Parathyroid adenoma (tissue), 2 donors: ENCODE measurements around the gene TBX4.

Source experiments
- H2AFZ ChIP-seq: fragments of 300-600 bp; sonication (generic); one replicate; pipeline ENCODE4 v1.7.0; 2017; ENCODE audit warnings: antibody characterized with exemption, mild to moderate bottlenecking
- H3K27ac ChIP-seq: fragments of 300-600 bp; sonication (generic); one replicate; pipeline ENCODE4 v1.7.0; 2017
- H3K27me3 ChIP-seq: fragments of 300-600 bp; sonication (generic); one replicate; pipeline ENCODE4 v1.7.0; 2017; ENCODE audit warnings: low read length; ENCODE audit not compliant: control insufficient read depth, insufficient read depth
- H3K36me3 ChIP-seq: fragments of 300-600 bp; sonication (generic); one replicate; pipeline ENCODE4 v1.7.0; 2017; ENCODE audit warnings: low read length; ENCODE audit not compliant: control insufficient read depth, insufficient read depth
- H3K4me1 ChIP-seq: fragments of 300-600 bp; sonication (generic); one replicate; pipeline ENCODE4 v1.7.0; 2017; ENCODE audit warnings: control low read depth
- H3K4me2 ChIP-seq: fragments of 300-600 bp; sonication (generic); one replicate; pipeline ENCODE4 v1.7.0; 2017; ENCODE audit warnings: low read length
- H3K4me3 ChIP-seq: fragments of 300-600 bp; sonication (generic); one replicate; pipeline ENCODE4 v1.7.0; 2017; ENCODE audit warnings: low read depth, low read length
- H3K79me2 ChIP-seq: fragments of 300-600 bp; sonication (generic); one replicate; pipeline ENCODE4 v1.7.0; 2017; ENCODE audit warnings: control low read depth
- H3K9ac ChIP-seq: fragments of 300-600 bp; sonication (generic); one replicate; pipeline ENCODE4 v1.7.0; 2017; ENCODE audit warnings: mild to moderate bottlenecking
- H3K9me3 ChIP-seq: fragments of 300-600 bp; sonication (generic); one replicate; pipeline ENCODE4 v1.7.0; 2017; ENCODE audit warnings: low read length; ENCODE audit not compliant: control insufficient read depth
- TF ChIP-seq, protein P1 (sequence below): fragments of 300-600 bp; sonication (generic); IDR thresholded peaks from one replicate; pipeline ENCODE4 v1.7.0; 2017; ENCODE audit warnings: antibody characterized with exemption, mild to moderate bottlenecking
- donor health status: primary hyperparathyroidism.

TBX4 gene

DNA sequence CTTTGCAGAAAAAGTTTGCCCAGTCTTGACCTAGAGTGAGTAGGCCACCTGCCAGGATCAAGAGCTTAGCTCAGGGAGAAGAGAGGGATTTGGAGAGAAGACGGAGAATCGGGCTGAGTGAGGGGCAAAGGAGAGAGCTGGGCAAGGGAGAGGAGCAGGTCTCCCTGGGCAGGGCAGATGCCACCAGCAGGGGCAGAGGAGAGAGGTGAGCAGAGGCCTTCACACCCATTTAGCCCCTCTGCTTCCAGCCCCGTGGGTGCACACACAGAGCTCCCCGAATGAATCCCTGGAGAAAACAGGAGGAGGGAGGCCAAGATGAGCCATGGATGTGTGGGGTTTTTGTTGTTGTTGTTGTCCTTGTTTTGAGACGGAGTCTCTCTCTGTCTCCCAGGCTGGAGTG is 29.2 kb downstream of the TBX4 start:
- Histone ChIP-seq H2AFZ (no peak overlapping the region), H3K36me3 (no peaks in the 10 kb centered on the region), H3K4me2 (no peak overlapping the region), H3K9ac (no peak overlapping the region), H3K4me3 (no peak overlapping the region), H3K27me3 (no peaks in the 10 kb centered on the region), H3K4me1 (no peaks in the 10 kb centered on the region), H3K27ac (no peak overlapping the region), H3K9me3 (no peaks in the 10 kb centered on the region), H3K79me2 (no peaks in the 10 kb centered on the region)
- TF ChIP-seq, protein P1, sequence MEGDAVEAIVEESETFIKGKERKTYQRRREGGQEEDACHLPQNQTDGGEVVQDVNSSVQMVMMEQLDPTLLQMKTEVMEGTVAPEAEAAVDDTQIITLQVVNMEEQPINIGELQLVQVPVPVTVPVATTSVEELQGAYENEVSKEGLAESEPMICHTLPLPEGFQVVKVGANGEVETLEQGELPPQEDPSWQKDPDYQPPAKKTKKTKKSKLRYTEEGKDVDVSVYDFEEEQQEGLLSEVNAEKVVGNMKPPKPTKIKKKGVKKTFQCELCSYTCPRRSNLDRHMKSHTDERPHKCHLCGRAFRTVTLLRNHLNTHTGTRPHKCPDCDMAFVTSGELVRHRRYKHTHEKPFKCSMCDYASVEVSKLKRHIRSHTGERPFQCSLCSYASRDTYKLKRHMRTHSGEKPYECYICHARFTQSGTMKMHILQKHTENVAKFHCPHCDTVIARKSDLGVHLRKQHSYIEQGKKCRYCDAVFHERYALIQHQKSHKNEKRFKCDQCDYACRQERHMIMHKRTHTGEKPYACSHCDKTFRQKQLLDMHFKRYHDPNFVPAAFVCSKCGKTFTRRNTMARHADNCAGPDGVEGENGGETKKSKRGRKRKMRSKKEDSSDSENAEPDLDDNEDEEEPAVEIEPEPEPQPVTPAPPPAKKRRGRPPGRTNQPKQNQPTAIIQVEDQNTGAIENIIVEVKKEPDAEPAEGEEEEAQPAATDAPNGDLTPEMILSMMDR, result no peak

DNA sequence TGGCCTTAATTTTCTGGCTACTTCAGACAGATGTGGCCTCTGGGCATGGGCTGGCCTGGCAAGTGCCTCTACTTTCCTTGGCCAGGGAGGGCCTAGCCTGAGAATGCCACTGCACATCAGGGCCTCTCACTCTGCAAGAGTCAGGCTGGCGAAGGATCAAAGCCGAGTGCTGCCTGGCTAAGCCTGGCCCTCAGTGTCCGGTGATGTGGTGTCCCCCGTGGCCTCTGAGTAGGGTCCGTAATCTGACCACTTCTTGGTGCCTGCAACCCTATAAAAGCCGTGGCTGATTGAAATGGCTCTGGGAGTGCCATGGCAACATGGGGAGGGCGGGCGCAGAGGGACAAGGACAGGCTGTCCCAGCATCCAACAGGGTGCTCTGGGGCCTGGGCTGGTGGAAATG is 30.2 kb downstream of the TBX4 start:
- Histone ChIP-seq H3K79me2 (no peaks in the 10 kb centered on the region), H3K9me3 (no peaks in the 10 kb centered on the region), H3K4me2 (no peak overlapping the region), H3K27me3 (no peaks in the 10 kb centered on the region), H3K4me3 (no peak overlapping the region), H2AFZ (no peak overlapping the region), H3K36me3 (no peaks in the 10 kb centered on the region), H3K4me1 (no peaks in the 10 kb centered on the region), H3K27ac (no peak overlapping the region), H3K9ac (no peak overlapping the region)
- TF ChIP-seq, protein P1, result no peak

DNA sequence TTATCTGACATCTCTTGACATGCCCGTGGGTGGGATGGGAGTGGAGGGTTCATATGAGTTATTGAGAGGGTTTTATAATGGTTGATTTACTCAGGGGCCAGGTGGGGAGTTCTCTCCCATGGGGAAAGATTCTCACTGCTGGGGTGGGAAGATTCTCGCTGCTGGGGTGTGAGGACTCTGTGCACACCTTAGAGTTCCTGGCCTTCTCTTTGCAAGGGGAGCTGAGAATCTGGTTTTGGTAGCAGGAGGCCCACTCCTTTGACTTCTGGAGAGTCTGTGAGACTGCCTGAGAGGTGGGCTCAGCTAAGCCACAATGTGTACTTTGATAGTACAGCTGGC is 31.5 kb downstream of the TBX4 start:
- TF ChIP-seq, protein P1, result no peak

DNA sequence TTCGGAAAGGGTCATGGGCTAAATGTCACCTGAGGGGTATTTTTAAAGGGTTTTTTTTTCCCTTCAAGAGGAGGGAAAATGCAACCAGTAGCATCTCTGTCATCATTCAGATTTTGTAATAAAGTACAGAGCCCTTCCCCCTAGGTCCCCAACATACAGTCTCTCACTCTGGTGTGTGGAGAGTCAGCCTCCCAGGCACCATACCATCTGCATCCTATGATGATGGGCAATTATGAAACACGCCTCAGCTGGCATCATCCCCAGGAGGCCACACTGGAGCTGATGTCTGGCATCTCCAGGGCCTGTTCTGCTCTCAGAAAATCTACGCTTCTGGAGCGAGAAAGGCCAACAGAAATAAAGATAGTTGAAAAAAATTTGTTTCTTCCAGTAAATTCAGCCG is 32.0 kb downstream of the TBX4 start:
- no peak overlapping the region for H3K9ac ChIP-seq
- no peak overlapping the region for H3K4me3 ChIP-seq
- no peaks in the 10 kb centered on the region for H3K4me1 ChIP-seq
- H3K4me2 ChIP-seq, result no peak overlapping the region
- no peaks in the 10 kb centered on the region for H3K27me3 ChIP-seq
- no peak overlapping the region for H2AFZ ChIP-seq
- TF ChIP-seq, protein P1, result no peak
- H3K9me3 ChIP-seq, result no peaks in the 10 kb centered on the region
- no peaks in the 10 kb centered on the region for H3K36me3 ChIP-seq
- H3K79me2 ChIP-seq, result no peaks in the 10 kb centered on the region
- no peak overlapping the region for H3K27ac ChIP-seq

More for the DNA sequence above, 31.5 kb downstream of the TBX4 start:
- H3K9me3 ChIP-seq, result no peaks in the 10 kb centered on the region
- no peak overlapping the region for H2AFZ ChIP-seq
- H3K79me2 ChIP-seq, result no peaks in the 10 kb centered on the region
- H3K27ac ChIP-seq, result no peak overlapping the region
- H3K4me2 ChIP-seq, result no peak overlapping the region
- H3K9ac ChIP-seq, result no peak overlapping the region
- H3K4me1 ChIP-seq, result no peaks in the 10 kb centered on the region
- H3K36me3 ChIP-seq, result no peaks in the 10 kb centered on the region
- no peak overlapping the region for H3K4me3 ChIP-seq
- no peaks in the 10 kb centered on the region for H3K27me3 ChIP-seq

DNA sequence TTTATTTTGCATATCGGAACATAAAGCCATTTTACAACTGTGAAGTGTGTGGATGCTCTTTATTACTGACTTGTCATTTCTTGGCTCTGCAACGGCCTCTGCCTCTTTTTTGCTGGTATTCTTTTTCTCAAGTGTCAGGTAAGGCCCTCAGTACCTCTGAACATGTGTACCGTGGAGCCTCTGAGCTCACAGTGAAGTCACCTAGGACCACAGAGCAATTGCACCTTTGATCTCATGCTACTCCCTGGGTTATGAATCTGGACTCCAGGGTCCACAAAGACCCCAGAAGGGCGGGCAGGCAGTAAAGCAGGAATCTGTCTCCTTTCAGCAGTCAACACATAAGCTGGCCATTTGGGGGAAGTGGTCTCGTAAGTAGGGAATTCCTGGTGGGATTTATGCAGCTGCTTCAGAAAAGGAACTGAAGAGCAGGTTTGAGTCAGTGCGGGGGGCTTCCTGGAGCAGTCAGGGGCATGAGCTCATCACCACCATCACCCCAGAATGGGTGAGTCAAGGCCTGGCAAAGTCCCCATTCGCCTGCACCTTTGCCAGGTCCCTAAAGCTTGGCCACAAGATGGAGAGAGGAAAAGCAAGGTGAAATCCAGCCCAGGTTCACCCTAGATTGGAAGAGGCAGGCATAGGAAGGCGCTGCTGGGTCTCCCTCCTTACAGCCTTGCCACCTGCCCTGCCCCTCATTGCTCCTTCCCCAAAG is 33.0 kb downstream of the TBX4 start:
- no peak overlapping the region for H2AFZ ChIP-seq
- no peaks in the 10 kb centered on the region for H3K36me3 ChIP-seq
- TF ChIP-seq, protein P1, result no peak
- no peak overlapping the region for H3K4me2 ChIP-seq
- H3K27ac ChIP-seq, result no peak overlapping the region
- H3K4me1 ChIP-seq, result no peaks in the 10 kb centered on the region
- no peaks in the 10 kb centered on the region for H3K27me3 ChIP-seq
- no peaks in the 10 kb centered on the region for H3K9me3 ChIP-seq
- no peak overlapping the region for H3K4me3 ChIP-seq
- H3K9ac ChIP-seq, result no peak overlapping the region
- no peaks in the 10 kb centered on the region for H3K79me2 ChIP-seq
